HUDEP-2 (cell line): Measurements from ENCODE around the gene CDC23.
A peak's percentile ranks its signal among the peaks of the same experiment; 100 is the strongest.
"Not testable (repeated sequence)": the region's sequence is repeated elsewhere in the genome, so short reads cannot be mapped to it uniquely, and the experiment has no call there.

Experiments
- DNase-seq, 76 experiments: peaks; one replicate each; lab custom pipeline; 2025; ENCODE audit not compliant: unreplicated experiment in 76 of 76; lab: John Stamatoyannopoulos, UW

Gene CDC23, protein sequence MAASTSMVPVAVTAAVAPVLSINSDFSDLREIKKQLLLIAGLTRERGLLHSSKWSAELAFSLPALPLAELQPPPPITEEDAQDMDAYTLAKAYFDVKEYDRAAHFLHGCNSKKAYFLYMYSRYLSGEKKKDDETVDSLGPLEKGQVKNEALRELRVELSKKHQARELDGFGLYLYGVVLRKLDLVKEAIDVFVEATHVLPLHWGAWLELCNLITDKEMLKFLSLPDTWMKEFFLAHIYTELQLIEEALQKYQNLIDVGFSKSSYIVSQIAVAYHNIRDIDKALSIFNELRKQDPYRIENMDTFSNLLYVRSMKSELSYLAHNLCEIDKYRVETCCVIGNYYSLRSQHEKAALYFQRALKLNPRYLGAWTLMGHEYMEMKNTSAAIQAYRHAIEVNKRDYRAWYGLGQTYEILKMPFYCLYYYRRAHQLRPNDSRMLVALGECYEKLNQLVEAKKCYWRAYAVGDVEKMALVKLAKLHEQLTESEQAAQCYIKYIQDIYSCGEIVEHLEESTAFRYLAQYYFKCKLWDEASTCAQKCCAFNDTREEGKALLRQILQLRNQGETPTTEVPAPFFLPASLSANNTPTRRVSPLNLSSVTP

DNA sequence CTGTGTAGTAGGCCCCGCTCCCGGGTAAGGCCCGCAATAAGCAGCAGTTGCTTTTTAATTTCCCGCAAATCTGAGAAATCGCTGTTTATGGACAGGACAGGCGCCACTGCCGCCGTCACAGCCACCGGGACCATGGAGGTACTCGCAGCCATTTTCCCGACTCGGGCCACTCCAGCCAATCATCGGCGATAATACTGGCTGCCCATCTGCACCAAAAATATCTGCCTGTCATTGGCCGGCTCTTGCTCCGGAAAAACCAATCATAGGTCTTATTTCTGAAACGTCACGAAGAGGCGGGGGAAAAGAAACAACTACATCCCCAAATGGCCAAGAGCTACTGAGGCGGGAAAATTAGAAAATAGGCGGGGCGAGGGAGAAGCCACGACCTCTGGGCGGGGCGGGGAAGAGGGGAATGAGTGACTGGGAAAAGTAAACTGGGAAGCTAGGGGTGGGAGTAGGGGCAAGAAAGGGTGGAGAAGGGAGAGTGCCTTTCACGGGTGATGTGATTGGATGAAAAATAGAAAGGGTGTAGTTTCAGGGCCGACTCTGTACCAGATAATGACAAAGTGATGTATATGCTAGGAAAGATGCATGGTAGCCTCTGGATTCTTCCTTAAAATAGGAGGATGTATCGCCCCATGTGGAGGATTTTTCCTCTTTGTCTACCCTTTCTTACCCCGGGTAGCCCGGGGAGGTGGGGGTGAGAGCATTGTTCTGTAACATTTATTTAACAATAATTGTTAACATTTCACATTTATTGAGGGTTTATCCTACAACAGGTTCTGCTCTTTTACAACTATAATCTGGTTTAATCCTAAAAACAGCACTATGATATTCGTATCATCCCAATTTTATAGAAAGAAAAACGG lies at the start of gene CDC23:
Gene CDC23, minus strand, starts transcription at position 163 of the 869 bp plus-strand sequence. Its CDS starts 11 bp downstream, at position 152.
- DNase-seq: peak; percentile 20 to 97 (median 90)

DNA sequence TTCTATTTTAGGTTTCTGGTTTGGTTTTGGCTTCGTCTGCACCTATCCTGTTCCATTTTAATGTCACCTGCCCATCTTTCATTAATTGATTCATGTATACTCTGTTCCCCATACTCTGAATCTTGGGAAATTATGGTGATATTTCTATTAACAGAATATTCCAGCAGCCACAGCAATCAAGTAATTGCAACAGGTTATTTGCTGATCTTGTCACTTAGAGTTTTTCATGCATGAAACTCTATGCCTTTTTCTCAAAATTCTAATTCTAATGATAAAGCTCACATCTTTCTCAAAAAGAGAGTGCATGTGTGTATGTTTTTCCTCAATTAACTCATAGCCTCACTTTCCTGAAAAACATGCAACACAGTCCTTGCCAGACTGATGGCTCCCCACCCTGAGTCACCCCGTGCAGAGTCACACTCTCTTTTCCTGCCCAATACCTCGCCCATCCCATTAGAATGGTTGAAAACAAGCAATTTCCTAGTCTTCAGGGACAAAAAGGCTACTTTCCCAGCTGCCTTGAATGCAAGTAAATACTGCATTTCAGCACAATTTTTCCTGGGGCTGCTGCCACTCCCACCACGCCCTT lies 45.7 kb upstream of the CDC23 start:
- no peak for DNase-seq

DNA sequence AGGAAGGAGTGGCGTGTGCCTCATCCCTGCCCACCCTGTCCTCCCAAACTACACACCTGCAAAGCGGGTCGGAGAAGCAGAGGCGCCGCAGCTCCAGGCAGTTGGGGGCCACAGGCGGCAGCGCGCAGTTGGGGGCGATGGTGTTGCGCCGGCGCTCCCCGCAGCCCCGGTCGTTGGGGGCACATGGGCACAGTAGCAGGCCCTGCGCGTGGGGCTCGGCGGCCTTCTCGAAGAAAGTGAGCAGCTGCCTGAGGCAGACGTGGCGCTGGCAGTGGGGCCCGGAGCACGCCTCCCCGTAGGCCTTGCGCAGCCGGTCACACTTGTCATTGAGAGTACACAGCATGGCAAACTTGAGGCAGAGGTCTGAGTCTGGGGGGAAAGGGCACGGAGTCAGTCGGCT lies 44.5 kb upstream of the CDC23 start:
- DNase-seq: no peak

DNA sequence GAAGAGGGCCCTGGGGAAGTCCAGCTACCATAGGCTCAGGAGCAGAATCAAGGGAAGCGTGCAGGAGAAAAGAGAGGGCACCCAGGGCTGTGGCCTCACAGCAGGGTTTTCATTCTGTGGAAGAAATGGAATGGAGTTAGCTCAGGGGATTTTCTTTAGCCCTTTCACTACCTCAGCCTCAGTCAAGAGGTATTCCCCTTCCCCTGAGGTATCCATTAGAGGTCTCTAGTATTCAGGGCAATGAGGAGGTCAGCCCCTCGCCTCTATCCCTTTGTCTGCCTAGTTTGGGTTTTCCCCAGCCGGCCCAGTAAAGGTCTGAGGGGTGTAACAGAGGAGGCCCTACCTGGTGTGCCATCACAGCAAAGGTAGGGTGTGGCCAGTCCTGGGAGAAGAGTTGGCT lies 39.8 kb upstream of the CDC23 start:
- no peak for DNase-seq

DNA sequence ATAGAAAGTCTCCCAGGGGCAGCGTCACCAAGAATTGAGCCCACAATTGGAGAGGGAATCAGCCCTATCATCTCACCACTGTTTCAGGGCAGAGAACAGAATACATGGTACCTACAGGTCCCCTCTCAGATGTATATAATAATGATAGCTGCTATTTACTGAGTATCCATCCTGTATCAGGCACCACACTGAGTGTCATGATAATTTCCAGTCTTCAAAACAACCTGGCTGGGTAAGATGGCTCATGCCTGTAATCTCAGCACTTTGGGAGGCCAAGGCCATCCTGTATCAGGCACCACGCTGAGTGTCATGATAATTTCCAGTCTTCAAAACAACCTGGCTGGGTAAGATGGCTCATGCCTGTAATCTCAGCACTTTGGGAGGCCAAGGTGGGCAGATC lies 34.7 kb upstream of the CDC23 start:
- not testable (repeated sequence) for DNase-seq

DNA sequence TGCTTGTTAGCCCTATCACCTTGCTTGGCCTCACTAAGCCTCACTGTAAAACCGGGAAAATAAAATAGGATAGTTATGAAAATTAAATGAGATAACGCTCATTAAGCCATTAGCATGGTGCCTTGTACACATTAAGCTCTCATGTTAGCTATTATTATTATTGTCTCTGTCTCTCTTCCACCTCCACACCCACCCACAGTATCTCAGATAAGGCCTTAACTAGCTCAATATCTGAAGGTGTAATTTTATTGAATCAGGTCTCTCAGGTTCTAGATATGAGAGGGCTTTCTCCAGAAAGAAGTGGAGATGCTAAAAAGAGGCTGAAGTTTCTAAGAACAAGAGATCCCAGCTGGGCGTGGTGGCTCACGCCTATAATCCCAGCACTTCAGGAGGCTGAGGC lies 33.7 kb upstream of the CDC23 start:
- DNase-seq: no peak

DNA sequence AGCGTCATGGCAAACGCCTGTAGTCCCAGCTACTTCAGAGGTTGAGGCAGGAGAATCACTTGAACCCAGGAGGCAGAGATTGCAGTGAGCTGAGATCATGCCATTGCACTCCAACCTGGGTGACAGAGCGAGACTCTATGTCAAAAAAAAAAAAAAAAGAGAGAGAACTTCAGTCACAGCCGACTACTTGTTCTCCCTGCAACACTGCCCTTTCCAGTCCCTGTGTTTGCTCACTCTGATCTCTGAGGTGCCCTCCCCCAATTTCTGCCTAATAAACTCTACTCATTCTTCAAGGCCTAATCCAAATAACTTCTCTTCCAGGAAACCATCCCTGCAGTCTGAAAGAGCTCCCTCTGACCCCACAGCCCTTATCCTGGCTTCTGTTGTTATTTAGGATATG lies 33.2 kb upstream of the CDC23 start:
- DNase-seq: no peak

DNA sequence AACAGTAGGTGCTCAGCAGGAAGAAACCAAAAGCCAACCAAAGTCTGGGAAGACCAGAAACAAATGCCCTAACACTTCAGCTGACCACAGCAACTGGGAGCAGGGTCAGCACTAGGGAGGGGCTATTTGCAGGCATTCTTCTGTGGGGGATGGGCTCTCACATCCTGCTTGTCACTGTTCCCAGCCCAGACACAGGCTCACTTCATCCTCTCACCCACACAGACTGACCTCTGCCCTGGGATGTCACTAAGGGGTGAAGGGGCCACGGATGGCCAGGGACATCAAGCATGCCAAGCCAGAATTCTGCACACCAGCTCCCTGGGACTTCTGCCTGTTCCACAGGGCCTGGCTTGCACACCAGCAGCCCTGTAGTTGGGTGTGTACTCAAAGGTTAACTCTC lies 32.6 kb upstream of the CDC23 start:
- DNase-seq: no peak

DNA sequence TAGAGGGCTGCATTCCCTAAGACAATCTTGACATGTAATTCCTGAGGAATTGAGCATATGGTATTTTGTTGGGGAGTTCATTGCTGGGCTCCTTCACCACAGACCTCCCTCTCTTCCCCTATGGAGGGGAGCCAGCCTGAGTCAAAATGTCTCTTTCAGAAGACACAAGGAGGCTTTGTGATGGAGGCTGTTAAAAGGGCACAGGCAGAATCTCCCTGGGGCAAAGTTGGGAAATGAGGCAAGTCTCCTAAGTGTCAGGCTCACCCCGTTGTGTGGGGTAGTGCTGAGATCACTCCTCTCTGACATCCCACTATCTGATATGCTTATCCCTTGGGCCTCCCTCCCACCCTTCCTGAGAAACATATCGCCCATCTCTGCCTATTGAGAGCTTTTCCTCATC lies 30.7 kb upstream of the CDC23 start:
- no peak for DNase-seq

DNA sequence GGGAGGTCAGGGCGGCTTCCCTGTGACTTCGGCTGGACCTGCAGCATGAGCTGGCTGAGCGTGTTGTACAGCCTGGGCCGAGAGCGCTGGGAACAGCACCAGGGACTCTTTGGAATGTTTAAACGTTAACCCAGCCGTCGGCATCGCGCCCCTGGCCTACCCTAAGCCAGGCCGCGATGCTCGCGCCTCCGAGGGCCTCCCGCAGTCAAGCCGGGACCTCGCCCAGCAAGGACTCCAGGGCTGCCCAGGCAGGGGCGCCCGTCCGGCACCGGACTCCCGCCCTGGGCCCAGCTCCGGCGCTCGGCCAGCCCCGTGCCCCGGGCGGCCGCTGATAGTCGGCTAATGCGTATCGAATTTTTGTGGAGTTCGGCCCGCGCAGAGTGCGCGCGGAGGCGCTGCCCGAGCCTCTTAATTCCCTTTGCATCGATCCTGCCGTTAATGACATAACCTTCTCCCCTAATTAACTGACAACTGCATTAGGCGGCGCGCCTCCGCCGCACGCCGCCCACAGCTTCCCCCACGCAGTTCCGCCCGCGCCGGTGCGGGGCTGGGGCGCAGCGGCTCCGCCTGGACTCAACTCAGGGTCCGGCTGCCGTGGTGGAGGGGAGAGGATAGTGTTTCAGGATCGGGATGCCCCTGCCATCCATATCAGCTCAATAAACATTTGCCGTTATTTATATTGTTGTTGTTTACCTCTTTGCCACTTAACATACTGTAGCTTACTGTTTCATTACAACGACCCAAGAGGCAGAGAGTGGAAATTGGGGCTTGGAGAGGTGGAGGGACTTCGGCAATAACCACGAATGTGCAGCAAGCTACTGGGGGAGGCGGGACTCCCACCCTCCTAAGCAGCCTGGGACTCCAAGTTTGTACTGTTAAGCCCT lies 28.8 kb upstream of the CDC23 start:
- DNase-seq: peak in 23 of 76 experiments; percentile 5 to 38 (median 17)

DNA sequence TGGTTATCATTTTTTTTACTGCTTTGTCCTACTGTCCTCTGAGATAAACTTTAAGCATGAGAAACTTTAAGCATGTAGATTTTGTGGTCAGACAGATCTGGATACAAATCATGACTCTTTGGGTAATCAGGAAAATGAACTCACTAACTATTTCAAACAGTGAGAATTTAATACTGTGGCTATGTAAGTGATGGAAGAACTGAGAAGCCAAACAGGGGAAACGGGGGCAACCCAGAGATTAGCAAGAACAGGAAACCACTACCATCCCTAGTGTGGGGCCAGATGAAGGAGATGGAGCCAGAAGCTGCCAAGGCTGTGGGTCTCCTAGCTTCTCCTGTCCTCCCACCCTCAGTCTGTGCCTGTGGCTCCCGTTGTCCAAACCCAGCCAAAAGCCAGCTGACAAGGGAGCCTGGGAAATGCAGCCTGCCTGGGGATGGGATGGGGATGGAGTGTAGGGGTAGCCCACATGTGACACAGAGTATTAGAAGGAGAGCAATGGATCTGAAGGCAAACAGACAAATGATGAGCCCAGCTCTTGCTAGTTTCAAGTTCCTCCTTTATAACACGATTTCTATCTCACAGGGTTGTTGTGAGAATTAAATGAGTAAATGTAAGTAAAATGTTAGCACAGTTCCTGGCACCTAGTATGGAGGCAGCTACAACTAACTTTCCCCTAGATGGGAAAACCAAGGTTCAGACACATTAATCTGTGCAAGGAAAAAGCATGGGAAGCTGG lies 27.7 kb upstream of the CDC23 start:
- no peak for DNase-seq

DNA sequence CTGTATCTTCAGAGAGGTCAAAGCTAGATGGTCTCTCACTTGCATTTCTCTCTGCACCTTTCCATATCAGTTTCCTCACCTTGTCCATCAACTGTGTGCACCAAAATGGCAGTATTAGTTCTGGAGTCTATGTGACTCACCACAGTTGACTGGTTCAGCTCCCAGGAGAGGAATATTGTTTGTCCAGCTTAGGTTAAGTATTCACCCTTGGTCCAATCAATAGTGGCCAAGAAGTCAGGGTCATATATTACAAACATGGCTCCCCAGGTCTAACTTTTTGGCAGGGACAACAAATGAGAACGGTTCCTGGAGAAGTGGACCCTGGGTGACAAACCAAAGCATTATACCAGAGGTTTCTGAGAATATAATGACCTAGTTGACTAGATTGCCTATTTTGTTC lies 24.9 kb upstream of the CDC23 start:
- DNase-seq: no peak

DNA sequence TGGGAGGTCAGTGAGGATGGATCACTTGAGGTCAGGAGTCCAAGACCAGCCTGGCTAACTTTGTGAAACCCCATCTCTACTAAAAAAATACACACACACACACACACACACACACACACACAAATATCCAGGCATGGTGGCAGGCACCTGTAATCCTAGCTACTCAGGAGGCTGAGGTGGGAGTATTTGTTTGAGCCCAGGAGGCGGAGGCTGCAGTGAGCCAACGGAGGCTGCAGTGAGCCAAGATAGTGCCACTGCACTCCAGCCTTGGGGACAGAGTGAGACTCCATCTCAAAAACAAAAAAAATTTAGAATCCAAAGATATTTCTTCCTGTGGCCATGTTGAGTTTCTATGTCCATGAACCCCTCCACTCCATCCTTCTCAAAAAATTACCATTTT lies 21.5 kb upstream of the CDC23 start:
- no peak for DNase-seq

DNA sequence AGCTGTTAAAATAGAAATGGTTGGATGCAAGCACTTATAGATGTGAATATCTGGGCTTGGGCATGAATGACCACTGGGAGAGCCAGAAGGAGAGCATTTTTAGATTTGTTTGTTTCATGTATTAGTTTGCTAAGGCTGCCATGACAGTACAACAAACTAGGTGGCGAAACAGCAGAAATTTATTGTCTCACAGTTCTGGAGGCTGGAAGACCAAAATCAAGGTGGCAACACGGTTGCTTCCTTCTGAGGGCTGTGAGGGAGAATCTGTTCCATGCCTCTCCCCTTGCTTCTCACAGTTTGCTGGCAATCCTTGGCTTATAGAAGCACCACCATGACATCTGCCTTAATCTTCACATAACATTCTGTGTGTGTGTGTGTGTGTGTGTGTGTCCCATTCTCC lies 20.2 kb upstream of the CDC23 start:
- DNase-seq: no peak

DNA sequence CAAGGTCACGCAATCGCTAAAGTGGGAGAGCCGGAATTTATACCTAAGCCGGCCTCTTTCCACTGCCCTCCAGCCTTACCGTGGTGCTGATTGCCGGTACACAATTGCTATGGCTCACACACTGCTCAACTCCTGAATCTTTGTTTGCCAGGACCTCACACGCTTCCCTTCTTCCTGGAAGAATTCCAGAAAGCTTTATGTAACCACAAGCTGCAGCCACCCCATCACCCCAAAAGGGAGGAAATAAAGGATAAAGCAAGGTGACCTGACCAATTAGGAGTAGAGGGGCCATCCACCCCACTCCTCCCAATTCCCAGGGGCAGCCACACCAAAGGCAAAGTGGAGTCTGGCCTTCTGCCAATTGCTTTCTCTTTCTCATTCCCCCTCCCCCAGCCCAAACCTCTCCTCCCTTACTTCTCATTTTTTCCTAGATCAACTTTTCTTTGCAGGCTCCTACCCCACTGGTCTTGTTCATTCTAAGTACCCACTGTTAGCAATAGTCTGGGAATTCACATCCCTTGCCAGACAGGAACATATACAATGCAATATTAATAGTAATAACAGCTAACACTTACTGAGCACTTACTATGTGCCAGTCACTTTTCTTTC lies 18.0 kb upstream of the CDC23 start:
- no peak for DNase-seq

DNA sequence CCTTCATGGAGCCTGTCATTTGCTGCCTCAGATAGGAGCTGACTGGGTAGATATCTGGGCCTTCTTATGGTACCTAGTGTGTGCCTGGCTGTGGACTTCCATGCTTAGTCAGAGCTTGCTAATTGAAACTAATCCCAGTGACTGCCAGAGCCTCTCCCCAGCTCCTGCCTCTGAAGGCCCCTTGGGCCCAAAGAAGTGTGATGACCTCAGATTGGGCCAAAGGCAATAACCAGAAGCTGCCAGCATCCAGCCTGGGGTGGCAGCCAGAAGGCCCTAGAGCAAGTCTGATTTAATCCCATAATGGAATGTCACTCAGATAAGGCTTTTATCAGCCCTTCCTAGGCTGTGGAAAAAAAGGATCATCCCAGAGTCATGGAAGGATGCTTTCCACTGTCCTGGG lies 17.1 kb upstream of the CDC23 start:
- DNase-seq: no peak

DNA sequence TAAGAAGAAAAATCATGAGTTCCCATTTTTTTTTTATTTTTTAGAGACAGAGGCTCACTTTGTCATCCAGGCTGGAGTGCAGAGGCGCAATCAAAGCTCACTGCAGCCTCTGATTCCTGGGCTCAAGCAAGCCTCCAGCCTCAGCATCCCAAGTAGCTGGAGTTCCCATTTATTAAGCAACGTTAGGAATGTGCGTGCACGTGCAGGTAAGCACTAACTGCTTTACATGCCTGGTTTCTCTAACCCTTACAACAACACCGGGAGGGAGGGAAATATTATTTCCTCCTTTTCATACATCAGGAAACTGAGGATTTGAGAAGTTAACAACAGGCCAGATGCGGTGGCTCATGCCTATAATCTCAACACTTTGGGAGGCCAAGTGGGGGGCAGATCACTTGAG lies 16.3 kb upstream of the CDC23 start:
- no peak for DNase-seq

DNA sequence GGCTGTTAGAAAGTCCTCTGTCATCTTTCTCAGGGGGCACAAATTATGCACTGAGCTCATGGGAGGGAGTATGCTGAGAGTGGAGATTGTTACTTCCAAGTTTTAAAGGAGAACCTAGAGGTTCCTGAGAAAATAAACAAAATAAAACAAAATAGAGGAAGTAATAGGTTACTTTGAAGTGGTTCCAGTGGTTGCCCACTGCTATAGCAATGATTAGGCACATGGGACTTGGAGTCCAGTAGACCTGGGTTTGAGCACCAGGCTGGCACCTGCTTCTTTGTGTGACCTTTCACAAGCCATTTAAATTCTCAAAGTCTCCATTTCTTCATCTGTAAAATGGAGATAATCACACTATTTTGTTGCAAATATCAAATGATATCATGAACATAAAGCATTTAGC lies 13.8 kb upstream of the CDC23 start:
- DNase-seq: no peak

DNA sequence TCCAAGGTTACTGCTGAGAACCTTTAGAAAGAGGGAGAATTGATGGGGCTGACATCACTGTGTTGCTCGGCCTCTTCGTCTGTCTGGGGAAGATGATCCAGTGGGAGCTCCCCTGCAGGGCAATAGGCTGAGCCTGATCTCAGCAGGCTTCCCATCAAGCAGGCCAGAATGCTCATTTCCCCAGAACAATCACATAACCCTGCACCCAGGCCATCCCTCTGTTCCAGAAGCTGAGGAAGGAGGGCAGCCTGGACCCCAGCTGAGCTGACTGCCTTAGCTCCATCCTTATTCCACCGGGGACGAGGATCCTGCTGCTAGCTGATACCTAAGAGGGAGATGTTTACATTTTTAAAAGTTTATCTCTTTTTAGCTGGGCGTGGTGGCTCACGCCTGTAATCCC lies 11.6 kb upstream of the CDC23 start:
- DNase-seq: no peak
